Measurements from ENCODE around the gene PLEKHA6. TPM values are rescaled to one million over a fixed set of nuclear protein-coding genes. Genes with fewer than 3 reads are reported as not detected.

PLEKHA6 gene
- total and polyA plus RNA-seq, 2 of the 8 experiments (the other 6 are each of a cell fraction or from before 2014, with no cell fraction given): 4.8 to 20.2 TPM

DNA sequence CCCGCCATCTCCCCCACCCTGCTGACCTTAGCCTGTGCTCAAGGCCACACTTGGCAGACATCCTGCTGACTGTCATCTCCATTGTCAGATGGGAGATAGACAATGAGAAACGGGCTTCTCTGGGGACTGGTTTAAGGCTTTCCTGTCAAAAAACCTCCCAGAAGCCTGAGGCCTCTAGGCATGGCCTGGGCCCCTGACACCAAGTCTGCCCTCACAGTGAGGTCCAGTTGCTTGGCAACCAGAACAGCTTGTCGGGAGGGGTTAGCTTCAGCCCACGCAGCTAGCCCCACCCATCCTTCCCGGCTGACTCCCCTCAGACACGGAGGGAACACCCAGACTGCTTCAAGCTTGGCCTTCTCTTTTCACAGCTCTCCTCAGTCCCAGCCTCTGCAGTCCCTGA, 11.0 kb downstream of the PLEKHA6 start (continued):
- no peak for TF ChIP-seq RBBP5 (IDR thresholded peaks at IDR 0.05; ENCODE audit: borderline replicate concordance, low read depth, low read length)
- TF ChIP-seq SRF (IDR thresholded peaks at IDR 0.05; ENCODE audit: low read depth, low read length): no peak
